Stimulated activated CD8-positive, alpha-beta memory T cell treated with anti-CD3 and anti-CD28 coated beads, Interleukin-15, amount 100 ng/mL, for 4 hours (primary cell): ENCODE measurements around the gene DCTPP1.
"Not testable (repeated sequence)": the region's sequence is repeated elsewhere in the genome, so short reads cannot be mapped to it uniquely, and the experiment has no call there.

ENCODE experiments used
- DNase-seq, 2 donors: peaks; one replicate each; pipeline ENCODE4 v3.0.0-alpha.2; 2020; ENCODE audit warnings: low read depth in 2 of 2

DCTPP1 gene

DNA sequence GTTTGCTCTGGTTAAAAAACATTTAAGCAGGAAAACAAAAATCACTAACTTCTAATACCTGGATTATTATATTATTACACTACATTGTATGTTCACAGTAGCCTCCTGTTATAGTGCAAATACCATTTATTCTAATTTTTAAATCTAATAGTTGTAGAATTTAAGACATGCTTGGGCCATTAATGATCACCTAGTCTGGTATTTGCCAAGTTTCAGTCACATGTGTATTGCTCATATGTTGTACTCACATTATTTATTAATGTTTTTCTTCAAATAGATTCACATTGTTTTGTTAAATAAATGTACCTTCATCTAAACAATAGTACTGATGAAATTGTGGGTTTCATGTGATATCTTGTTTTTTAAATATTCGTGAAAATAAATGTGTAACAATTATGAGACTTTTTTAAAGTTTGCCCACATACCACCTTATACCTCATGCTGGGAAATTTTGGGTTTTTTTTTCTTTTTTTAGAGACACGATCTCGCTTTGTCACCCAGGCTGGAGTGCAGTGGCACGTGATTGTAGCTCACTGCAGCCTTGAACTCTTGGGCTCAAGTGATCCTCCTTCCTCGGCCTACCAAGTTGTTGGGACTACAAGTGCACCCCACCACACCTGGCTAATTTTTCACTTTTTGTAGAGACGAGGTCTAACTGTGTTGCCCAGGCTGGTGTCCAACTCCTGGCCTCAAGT is 16.6 kb downstream of the DCTPP1 start:
- no peak for DNase-seq

DNA sequence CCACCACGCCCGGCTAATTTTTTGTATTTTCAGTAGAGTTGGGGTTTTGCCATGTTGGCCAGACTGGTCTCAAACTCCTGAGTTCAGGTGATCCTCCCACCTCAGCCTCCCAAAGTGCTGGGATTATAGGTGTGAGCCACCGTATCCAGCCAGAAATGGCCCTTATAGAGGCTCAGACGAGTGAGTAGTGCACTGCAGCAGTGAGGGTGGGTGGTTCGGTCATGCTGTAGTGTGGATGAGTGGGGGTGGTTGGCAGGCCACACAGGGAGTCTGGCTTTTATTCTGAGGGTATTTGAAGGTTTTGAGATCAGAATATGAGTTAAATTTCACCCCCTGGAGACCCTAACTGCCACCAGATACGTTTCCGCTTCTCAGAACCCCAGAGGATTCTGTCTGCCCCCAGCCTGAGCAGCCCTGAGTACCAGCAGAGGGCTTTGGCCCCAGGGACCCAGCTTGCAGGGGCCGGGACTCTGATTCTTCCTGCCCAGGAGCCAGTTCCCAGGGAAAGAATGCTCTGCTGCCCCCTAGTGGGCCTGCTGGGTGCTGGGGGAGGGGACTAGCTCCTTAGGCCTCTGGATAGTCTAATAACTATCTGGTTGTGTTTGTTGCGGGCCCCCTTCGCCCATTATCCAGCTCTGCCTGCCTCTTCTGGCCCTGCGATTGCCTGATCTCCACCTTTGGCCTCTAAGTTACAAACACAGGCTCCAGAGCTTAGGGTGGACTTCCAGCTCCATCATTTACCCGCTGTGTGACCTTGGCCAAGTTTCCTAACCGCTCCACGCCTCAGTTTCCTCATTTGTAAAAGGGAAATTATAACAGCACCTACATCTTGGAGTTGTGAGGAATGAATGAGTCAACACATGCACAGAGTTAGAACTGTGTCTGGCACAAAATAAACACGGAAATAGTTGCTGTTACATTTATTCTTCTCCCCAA is 20.4 kb downstream of the DCTPP1 start:
- peak; percentile 78 to 87 for DNase-seq

DNA sequence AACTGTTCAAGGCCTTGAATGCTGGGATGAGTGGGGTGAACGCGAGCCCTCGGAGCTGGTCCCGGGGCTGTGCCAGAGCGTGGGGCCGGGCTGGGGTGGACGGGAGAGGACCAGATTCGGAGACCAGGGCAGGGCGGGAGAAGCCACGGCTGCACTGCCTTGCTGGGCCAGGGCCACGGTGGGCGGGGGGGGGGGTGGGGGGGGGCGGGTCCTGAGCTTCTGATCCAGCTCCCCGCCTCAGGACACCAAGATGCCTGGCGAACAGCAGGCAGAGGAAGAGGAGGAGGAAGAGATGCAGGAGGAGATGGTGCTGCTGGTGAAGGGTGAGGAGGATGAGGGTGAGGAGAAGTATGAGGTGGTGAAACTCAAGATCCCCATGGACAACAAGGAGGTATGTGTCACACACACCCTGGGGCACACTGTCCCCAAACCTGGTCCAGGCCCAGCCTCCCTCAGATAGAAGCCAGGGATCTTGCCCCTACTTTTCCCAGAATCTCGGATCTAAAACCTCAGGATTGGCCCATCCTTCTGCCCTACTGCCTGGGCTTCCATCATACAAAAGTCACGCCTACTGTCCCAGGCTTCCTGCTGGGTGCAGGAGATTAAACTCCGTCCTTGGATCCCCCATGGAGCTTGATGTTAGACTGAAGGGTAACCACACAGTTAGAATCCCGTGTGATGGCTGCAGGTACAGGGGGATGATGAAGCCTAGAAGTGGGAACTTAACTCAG is 21.9 kb downstream of the DCTPP1 start:
- DNase-seq = no peak

DNA sequence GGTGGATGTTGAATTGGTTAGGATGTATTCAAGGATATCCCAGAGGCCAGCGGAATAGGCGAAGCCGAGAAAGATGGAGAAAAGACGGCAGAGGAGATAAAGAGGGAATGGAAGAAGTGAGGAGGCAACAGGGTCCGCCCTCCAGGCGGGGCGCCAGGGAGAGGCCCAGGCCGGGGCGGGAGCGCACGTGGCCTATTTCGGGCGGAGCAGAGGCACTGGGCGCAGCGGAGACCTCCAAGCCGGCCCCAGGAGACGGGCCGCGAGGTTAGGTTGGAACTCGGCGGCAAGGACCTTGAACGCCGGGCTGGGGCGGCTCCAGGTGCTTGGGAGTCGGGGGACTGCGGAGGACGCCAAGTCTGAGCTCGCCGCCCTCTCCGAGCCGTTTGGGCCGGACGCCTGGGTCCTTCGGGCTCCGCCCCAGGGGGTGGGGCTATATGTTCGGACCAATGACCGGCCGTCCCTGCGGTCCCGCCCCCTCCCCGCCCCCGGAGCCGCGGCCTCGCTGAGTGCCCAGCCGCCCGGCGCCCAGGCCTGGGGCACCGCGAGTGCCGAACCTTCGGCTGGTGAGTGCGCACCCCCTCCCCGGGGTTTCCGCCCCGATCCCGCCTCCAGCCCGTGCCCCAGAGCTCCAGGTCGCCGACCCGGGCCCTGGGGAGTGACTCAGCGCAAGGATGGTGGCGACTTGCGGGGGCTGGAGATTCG is 22.6 kb downstream of the DCTPP1 start, which contains the start of gene ZNF771:
ZNF771 (plus strand) TSS at position 505 of the 702 bp plus-strand sequence. CDS start 448 bp downstream, outside the sequence.
- DNase-seq = peak; percentile 74 to 83

DNA sequence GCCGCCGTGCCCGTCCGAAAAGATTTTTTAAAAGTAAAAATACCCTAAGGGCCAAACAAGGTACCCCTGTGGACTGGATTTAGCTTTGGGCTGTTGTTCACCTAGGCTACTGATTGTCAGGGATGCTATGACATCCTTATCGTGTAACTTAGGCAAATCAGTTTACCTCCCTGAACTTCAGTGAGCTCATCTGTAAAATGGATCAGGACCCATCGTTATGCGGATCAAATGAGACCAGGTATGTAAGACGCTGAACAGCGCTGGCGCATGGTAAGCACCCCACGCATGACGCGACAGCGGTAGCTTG is 23.1 kb downstream of the DCTPP1 start:
- no peak for DNase-seq

DNA sequence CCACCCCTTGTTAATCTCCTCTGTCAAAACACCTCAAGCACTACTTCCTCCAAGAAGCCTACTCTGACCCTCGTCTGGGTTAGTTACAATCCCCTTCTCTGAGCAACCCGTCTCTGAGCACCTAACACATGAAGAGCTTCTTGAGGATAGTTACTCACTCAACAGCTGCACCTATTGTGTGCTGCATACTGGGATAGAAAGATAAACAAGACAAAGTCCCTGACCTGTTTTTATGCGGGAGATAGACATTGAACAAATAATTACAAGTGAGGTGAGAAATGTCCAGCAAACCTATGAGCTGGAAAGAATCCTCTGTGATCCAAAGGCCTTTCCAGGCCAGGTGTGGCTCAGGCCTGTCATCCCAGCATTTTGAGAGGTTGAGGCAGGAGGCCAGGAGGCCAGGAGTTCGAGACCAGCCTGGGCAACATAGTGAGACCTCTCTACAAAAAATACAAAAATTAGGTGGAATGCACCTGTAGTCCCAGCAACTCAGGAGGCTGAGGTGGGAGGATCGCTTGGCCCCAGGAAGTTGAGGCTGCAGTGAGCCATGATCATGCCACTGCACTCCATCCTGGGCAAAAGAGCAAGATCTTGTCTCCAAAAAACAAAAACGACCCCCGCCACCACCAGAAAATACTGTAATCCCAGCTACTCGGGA is 27.9 kb downstream of the DCTPP1 start:
- DNase-seq = no peak

DNA sequence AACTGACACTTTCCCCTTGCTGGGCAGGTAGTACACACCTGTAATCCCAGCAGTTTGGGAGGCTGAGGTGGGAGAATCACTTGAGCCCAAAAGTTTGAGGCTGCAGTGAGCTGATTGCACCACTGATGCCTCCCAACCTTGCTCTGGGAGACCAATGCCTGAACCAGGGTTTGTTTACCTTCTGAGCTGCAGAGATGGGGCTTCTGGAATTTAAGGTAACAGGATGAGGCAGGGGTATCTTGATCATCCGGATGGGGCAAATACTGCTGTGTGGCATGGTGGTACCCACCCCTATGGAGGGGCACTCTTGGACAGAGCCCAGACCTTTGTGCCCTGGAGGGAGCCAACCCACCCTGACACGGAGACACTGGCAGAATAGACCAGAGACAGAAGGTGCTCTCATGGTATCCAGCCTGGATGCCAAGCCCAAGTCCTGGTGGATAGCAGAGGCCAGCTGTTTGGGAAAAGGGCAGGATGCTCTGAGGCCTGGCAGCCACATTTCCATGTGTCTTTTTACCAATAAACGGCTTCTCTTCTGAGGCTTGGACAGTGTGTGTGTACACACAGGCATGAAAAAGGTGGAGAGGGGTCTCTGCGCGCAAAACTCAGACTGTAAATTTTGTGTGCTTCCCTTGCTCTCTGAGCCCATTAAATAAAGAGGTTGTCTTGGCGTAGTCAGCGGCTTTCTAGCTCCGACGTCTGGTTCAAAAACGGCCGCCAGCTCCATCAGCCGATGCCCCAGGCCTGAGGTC is 30.2 kb downstream of the DCTPP1 start:
- no peak for DNase-seq

DNA sequence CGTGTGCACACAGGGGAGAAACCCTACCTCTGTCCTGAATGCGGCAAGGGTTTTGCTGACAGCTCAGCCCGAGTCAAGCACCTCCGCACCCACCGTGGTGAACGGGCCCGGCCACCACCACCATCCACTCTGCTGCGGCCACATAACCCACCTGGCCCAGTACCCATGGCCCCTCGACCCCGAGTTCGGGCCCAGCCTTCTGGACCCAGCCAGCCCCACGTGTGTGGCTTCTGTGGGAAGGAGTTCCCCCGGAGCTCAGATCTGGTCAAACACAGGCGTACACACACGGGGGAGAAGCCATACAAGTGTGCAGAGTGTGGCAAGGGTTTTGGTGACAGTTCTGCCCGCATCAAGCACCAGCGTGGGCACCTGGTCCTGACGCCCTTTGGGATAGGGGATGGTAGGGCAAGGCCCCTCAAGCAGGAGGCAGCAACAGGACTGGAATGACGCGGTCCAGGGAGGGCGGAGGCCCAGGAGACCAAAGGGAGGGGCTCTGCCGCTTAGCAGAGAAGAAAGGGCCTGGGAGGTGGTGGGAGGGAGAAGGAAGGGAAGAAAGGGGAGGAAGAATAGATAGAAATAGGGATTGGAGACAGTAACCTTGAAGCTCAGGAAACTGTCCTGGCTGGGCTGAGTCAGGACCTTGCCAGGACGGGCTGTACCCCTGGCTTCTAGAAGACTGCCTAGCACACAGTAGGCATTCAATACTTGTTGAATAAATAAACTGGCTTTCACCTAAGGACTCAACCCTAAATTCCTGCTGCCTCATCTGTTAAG is 31.0 kb downstream of the DCTPP1 start:
- DNase-seq = no peak

DNA sequence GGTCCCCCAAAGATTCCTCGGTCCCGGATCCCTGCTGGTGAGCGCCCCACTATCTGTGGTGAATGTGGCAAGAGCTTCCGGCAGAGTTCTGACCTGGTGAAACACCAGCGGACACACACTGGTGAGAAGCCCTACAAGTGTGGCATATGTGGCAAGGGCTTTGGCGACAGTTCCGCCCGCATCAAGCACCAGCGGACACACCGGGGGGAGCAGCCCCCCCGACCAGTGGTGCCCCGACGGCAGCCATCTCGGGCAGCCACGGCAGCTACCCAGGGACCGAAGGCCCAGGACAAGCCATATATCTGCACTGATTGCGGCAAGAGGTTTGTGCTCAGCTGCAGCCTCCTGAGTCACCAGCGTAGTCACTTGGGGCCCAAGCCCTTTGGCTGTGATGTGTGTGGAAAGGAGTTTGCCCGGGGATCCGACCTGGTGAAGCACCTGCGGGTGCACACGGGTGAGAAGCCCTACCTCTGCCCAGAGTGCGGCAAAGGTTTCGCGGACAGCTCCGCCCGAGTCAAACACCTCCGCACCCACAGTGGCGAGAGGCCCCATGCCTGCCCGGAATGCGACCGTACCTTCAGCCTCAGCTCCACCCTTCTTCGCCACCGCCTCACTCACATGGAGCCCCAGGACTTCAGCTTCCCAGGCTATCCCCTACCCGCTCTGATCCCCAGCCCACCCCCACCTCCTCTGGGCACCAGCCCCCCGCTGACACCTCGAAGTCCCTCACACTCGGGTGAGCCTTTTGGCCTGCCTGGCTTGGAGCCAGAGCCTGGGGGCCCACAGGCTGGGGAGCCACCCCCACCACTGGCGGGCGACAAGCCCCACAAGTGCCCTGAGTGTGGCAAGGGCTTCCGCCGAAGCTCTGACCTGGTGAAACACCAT is 31.8 kb downstream of the DCTPP1 start:
- DNase-seq = no peak

DNA sequence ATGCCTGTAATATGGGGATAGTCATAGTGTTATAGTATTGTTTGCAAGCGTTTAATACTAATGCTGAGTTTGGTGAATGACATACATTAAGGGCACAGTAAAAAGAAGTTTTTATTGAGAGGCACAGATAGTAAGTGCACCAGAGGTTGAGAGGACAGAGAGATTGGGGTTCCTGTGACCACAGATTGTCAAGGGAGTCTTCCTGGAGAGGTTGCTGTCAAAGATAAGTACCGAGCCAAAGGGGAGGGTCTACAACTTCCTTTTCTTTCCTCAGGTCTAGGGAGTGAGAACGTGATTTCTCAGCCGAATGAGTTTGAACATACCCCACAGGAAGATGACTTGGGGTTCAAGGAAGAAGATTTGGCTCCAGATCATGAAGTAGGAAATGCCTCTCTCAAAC is 32.8 kb downstream of the DCTPP1 start:
- no peak for DNase-seq

DNA sequence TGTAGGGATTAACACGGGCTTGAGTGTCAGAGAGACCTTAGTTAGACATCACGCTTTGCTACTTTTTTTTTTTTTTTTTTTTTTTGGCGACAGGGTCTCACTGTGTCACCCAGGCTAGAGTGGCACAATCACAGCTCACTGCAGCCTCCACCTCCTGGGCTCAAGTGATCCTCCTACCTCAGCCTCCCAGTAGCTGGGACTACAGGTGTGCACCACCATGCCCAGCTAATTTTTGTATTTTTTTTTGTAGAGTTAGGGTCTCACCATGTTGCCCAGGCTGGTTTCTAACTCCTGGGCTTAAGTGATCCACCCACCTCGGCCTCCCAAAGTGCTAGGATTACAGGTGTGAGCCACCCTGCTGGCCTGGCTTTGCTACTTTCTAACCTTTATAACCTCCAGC is 33.2 kb downstream of the DCTPP1 start:
- DNase-seq = not testable (repeated sequence)

DNA sequence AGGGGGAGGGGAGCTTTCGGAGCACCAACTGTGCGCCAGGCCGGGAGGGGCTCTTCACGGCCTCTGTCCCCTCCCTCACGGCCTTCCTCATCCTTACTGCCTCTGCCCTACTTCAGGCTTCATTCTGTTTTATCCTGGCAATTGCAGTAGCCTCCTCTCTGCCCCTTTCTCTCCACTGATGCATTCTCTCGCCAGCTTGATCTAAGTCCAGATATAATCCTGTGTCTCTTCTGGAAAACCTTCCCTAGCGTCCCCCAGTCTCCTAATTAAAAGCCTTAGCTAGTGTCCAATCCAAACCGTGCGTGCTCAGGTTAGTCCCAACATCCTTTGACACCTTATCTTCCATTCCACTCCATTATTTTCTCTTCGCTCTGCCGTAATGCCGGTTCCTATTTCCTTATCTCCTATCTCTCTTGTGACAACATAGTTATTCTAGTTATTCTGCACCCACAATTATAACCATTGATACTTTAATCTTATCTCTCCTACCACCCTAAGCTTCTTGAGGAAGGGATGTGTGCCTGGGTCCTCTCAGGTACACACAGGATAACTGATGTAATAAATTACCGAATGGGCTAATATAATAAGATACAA is 33.7 kb downstream of the DCTPP1 start:
- no peak for DNase-seq

DNA sequence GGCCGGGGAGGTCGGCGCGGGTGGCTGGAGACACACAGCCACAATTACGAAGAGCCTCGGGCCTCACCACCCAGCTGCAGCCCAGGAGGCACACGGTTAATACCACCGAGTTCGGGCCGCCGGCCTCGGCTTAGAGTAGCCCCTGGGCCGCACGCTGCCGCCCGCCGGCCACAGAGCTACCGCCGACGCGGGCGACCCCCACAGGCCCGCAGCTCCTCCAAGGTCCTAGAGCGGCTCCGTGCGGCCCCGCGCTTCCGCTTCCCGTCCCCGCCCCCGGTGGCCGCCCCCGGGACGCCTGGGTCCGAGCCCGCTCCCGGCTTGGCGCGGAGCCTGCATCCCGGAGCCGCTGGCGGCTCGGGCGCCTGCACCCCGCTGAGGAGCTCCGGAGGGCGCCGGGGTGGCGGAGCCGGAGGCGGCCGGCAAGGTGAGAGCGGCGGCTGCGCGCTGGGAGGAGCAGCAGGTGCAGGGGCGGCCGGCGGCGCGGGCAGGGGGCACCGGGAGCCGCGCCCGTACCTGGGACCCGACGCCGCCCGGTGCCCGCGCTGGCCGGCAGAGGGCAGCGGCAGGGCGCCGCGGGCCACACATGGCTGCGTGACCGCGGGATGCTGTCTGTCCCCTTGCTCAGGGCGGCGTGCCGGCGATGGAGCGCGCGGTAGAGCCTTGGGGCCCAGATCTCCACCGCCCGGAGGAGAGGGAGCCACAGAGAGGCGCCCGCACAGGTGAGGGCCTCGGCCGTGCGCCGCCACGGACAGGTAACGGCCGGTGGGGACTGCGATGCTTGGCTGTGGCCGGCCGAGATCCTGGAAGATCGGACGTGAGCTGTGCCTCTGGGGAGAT is 34.5 kb downstream of the DCTPP1 start, which contains the start of gene ZNF48:
ZNF48 (plus strand) TSS at position 266 of the 837 bp plus-strand sequence; CDS start at position 641, 375 bp downstream.
- peak in 1 of 2 donors; percentile 49 for DNase-seq

DNA sequence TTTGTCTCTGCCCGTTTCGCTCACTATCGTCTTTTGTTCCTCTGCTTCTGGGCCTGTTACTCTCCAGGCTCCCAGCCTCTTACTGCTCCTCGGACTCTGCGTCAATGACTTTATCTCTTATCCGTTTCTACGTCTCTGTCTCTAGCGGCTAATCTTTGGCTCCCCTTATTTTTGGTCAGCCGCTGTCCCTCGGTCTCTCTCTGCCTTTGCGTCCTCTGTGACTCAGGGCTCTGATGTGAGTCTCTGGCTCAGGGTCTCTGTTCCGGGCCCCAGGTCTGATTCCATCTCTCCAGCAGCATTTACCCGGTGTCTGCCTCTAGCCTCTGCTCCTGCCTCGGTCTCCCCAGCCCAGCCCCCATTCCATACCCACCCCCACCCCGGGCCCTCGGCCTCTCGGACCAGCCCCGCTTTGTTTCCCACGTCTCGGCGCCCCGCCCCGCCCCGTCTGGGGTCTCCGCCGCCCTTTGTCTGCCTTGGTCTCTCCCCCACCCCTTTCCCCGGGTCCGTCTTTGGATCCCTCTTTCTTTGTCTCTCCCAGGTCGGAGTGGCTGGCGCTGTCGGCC is 35.2 kb downstream of the DCTPP1 start:
- no peak for DNase-seq

DNA sequence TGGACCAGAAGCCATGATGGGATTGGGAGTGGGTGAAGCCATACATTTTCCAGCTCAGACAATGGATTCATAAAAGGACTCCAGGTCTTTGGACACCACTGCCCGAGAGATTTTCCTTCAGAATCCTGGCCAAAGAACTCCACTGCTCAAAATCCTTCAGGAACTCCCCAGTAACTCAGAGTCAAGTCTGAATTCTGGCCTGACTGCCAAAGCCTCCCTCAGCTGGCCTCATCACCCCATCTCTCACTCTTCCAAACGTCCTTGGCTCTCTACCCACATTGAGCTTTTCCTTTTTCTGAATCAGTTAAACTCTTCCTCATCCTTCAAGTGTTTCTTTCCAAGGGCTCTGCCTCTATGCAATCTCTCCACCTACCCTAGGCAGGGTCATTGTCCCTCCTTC is 46.3 kb downstream of the DCTPP1 start:
- no peak for DNase-seq

DNA sequence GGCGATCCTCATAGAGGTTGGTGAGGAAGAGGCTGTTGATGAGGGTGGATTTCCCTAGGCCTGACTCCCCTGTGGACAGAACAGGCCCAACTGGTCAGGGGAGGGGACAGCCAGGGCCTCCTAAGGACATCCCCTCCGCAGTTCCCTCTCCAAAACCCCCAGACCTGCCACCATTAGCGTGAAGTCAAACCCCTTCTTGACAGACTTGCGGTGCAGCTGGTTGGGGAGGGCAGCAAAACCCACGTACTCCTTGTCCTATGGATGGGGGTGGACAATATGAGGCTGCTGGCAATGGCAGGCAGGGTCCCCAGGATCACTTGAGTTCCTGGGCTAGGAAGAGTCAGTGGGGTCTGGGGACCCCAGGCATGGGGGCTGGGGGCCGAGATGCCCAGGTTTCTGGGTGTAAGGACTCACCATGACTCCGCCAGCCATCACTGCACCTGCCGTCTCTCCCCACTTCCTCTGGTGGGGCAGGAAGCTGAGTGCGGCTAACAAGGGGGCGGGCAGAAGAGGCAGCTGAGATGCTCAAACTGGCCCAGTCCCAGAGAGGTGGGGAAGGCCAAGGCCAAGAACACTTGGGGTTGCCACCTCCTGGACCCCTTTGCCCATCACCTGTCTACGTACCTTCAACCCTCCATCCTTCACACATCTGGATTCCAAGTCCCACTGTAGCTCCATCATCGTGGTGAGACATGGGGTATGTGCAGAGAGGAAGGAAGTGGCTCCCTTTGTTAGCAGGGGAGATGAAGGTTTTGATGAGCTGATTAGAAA is 47.5 kb downstream of the DCTPP1 start, which contains the start of gene SEPTIN1:
SEPTIN1 (minus strand) TSS at position 451 of the 771 bp plus-strand sequence; CDS start at position 432, 19 bp downstream.
- DNase-seq = peak; percentile 51 to 62
